Gastroesophageal sphincter (tissue), 3 donors: Measurements from ENCODE around the gene SNAPC4.

ENCODE experiments used
- POLR2A ChIP-seq, 2 donors: fragments of 450-650 bp; IDR thresholded peaks; one replicate each; pipeline ENCODE4 v1.6.1; 2017; ENCODE audit warnings: antibody characterized with exemption in 2 of 2, mild to moderate bottlenecking in 2 of 2, moderate library complexity in 1 of 2
- TF ChIP-seq, protein P1 (sequence below), 4 experiments: fragments of 200-600 bp in 2 of 4; fragments of 450-650 bp in 2 of 4; sonication (generic) in 1 of 4; IDR thresholded peaks; one replicate each; pipeline ENCODE4 v1.5.1; 2017 to 2019; ENCODE audit warnings: antibody characterized with exemption in 4 of 4, mild to moderate bottlenecking in 2 of 4, moderate library complexity in 2 of 4

DNA sequence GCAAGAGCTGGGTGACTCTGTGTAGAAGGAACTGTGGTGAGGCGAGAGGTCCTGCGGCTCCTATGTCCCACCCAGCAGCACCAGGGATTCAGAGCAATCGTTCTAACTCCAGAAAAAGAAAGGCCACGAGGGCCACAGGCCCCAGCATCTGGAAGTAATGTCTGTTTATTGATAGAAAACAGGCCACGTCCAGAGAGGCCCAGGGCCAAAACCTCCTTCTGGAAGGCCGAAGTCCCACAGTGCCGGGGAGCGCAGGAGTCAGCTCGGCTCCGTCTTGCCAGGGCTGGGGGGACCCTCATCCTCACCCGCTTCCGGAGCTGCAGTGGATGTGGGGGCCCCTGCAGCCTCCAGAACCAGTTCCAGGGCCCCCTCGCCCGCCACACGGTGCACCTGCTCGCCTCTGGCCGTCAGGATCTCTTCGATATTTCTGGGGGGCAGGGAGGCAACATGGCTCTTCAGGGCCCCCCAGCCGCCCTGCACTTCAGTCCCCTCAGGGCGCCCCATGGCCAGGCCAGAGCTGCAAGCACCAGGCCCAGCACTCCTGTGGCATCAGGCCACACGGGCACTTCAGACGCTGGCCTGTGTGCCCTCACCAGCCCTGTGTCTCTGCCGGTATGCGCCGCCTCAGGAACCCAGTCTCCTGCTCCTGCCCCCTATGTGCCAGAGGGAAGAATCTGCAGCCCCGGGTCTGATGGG, 38.1 kb downstream of the SNAPC4 start:
- TF ChIP-seq POLR2A (IDR thresholded peaks at IDR 0.05), result no peak
- TF ChIP-seq, protein P1, sequence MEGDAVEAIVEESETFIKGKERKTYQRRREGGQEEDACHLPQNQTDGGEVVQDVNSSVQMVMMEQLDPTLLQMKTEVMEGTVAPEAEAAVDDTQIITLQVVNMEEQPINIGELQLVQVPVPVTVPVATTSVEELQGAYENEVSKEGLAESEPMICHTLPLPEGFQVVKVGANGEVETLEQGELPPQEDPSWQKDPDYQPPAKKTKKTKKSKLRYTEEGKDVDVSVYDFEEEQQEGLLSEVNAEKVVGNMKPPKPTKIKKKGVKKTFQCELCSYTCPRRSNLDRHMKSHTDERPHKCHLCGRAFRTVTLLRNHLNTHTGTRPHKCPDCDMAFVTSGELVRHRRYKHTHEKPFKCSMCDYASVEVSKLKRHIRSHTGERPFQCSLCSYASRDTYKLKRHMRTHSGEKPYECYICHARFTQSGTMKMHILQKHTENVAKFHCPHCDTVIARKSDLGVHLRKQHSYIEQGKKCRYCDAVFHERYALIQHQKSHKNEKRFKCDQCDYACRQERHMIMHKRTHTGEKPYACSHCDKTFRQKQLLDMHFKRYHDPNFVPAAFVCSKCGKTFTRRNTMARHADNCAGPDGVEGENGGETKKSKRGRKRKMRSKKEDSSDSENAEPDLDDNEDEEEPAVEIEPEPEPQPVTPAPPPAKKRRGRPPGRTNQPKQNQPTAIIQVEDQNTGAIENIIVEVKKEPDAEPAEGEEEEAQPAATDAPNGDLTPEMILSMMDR (IDR thresholded peaks at IDR 0.05), result no peak
